Endothelial cell of umbilical vein (primary cell): ENCODE measurements around the gene PTPN3. TPM values are rescaled to one million over a fixed set of nuclear protein-coding genes. Genes with fewer than 3 reads are reported as not detected.
"Not testable (repeated sequence)": the region's sequence is repeated elsewhere in the genome, so short reads cannot be mapped to it uniquely, and the experiment has no call there.

Experiments
- BruUV-seq: library from RNA; stranded (reverse); fragments of 400-500 nt; replicated peaks from 2 replicates; lab custom pipeline; 2021; lab: Mats Ljungman, UMichigan
- CTCF ChIA-PET: fragments of 300-600, 350-600 bp; sonication (Branson Sonifier 250); formaldehyde crosslinking; loops from one replicate; lab custom pipeline; 2021; ENCODE audit warnings: antibody characterized with exemption, inconsistent platforms; lab: Charles Lee
- POLR2A ChIA-PET: fragments of 300-600, 350-600 bp; sonication (Branson Sonifier 250); formaldehyde crosslinking; loops from one replicate; lab custom pipeline; 2021; ENCODE audit warnings: antibody characterized with exemption, inconsistent platforms; lab: Charles Lee
- DNase-seq: peaks from one replicate; pipeline ENCODE4 v3.0.0-alpha.2; 2011; ENCODE audit warnings: low read depth, low spot score
- FAIRE-seq: peaks from 2 replicates; lab custom pipeline; 2011; peaks lifted over from hg19 to GRCh38; lab: Jason Lieb, UNC
- H2AFZ ChIP-seq: 2 replicates; pipeline ENCODE4 v1.6.0; 2012; ENCODE audit warnings: low read depth, low read length, control low read depth, inconsistent platforms
- H3K27ac ChIP-seq: 2 replicates; pipeline ENCODE4 v1.5.1; 2011; ENCODE audit warnings: low read depth, mild to moderate bottlenecking, control low read depth, low read length, moderate library complexity; ENCODE audit not compliant: insufficient read depth
- H3K27me3 ChIP-seq, 2 experiments: 2 replicates each; pipeline versions ENCODE4 v1.6.0 to v1.6.1; 2011; ENCODE audit warnings: low read length in 2 of 2, mixed read lengths in 1 of 2; ENCODE audit not compliant: control insufficient read depth in 2 of 2, insufficient read depth in 2 of 2
- H3K36me3 ChIP-seq, 2 experiments: 2 replicates in 1 of 2; 3 replicates in 1 of 2; pipeline ENCODE4 v1.5.1; 2011; ENCODE audit warnings: low read length in 2 of 2, mild to moderate bottlenecking in 1 of 2, moderate library complexity in 1 of 2; ENCODE audit not compliant: control insufficient read depth in 2 of 2, insufficient read depth in 2 of 2; ENCODE audit errors: extremely low read depth in 1 of 2
- H3K4me1 ChIP-seq: 3 replicates; pipeline ENCODE4 v1.5.1; 2011; ENCODE audit warnings: mild to moderate bottlenecking, low read length; ENCODE audit not compliant: control insufficient read depth, insufficient read depth; ENCODE audit errors: extremely low read depth
- H3K4me2 ChIP-seq: 2 replicates; pipeline ENCODE4 v1.6.1; 2011; ENCODE audit warnings: low read length, control low read depth, mixed read lengths; ENCODE audit not compliant: insufficient read depth
- H3K4me3 ChIP-seq, 3 experiments: fragments of 200-600 bp in 1 of 3; sonication (generic), shearing (Covaris generic) in 1 of 3; replicated peaks in 1 of 3; 2 replicates each; pipeline ENCODE4 v1.5.1; 2011 to 2016; ENCODE audit warnings: control low read depth in 3 of 3, low read length in 3 of 3, mild to moderate bottlenecking in 2 of 3, inconsistent platforms in 1 of 3, low read depth in 1 of 3, moderate library complexity in 1 of 3; ENCODE audit not compliant: insufficient read depth in 1 of 3
- H3K79me2 ChIP-seq: 2 replicates; pipeline ENCODE4 v1.6.0; 2012; ENCODE audit warnings: low read length, inconsistent platforms; ENCODE audit not compliant: control insufficient read depth, insufficient read depth
- H3K9ac ChIP-seq: replicated peaks from 2 replicates; pipeline ENCODE3; 2011; ENCODE audit warnings: low read length, control low read depth; ENCODE audit not compliant: insufficient read depth; ENCODE audit errors: extremely low read depth
- H3K9me1 ChIP-seq: replicated peaks from 3 replicates; pipeline ENCODE4 v1.6.0; 2011; ENCODE audit warnings: mild to moderate bottlenecking, low read length; ENCODE audit not compliant: control insufficient read depth, insufficient read depth; ENCODE audit errors: extremely low read depth
- H3K9me3 ChIP-seq: replicated peaks from 2 replicates; pipeline ENCODE4 v1.5.1; 2012; ENCODE audit warnings: low read length, inconsistent platforms; ENCODE audit not compliant: control insufficient read depth, insufficient read depth
- H4K20me1 ChIP-seq: replicated peaks from 2 replicates; pipeline ENCODE3; 2011; ENCODE audit warnings: mild to moderate bottlenecking, low read length; ENCODE audit not compliant: control insufficient read depth, insufficient read depth; ENCODE audit errors: extremely low read depth
- FOS ChIP-seq: IDR thresholded peaks from 2 replicates; pipeline ENCODE4 v1.6.1; 2011; ENCODE audit warnings: mild to moderate bottlenecking, low read length, moderate library complexity, borderline replicate concordance; ENCODE audit not compliant: insufficient read depth
- GATA2 ChIP-seq: IDR thresholded peaks from 2 replicates; pipeline ENCODE4 v1.7.0; 2011; ENCODE audit warnings: low read depth, mild to moderate bottlenecking, moderate library complexity, mixed read lengths, low read length; ENCODE audit not compliant: insufficient read length, insufficient read depth
- JUN ChIP-seq: IDR thresholded peaks from 2 replicates; pipeline ENCODE4 v1.6.1; 2011; ENCODE audit warnings: borderline replicate concordance, low read depth; ENCODE audit not compliant: insufficient read length, insufficient read depth
- MYC ChIP-seq: IDR thresholded peaks from one replicate; pipeline ENCODE4 v1.6.1; 2011; ENCODE audit warnings: mild to moderate bottlenecking, low read depth, low read length
- POLR2A ChIP-seq: IDR thresholded peaks from 2 replicates; pipeline ENCODE4 v1.6.1; 2012; ENCODE audit warnings: low read depth, mild to moderate bottlenecking, control low read depth, low read length
- dilution Hi-C: fragments of 300-500 bp; cut with MboI; formaldehyde crosslinking; loops from one replicate; pipeline ENCODE4 v1.15.0; 2019; ENCODE audit warnings: low sequenced_read_pairs; ENCODE audit not compliant: extremely low pct_ligation_motif_present
- intact Hi-C: fragments of 100-400 bp; cut with micrococcal nuclease; formaldehyde crosslinking; loops from one replicate; pipeline ENCODE4 v1.10.0; 2022
- polyA plus RNA-seq, 4 experiments: library from polyadenylated mRNA; depleted of rRNA in 3 of 4; stranded (reverse) in 3 of 4; unstranded in 1 of 4; fragments of >200 nt; gene quantifications; 2 replicates each; pipeline versions ENCODE4 v1.2.1 to v1.2.3, GENCODE V29; 2011 to 2012; ENCODE audit warnings: missing spikeins in 1 of 4
- total RNA-seq: library from RNA; stranded (reverse); gene quantifications from 2 replicates; pipeline ENCODE4 v1.2.3, GENCODE V29; 2021
- TF ChIP-seq, protein P1 (sequence below), 2 donors: IDR thresholded peaks; 1 replicate in 1 of 2; 2 replicates in 1 of 2; pipeline ENCODE4 v1.5.1; 2011; ENCODE audit warnings: low read length in 2 of 2, mild to moderate bottlenecking in 2 of 2, moderate library complexity in 2 of 2, control low read depth in 1 of 2, inconsistent platforms in 1 of 2, low read depth in 1 of 2; ENCODE audit not compliant: insufficient read depth in 1 of 2; ENCODE audit errors: extremely low read depth in 1 of 2
- TF ChIP-seq, protein P2 (sequence below): IDR thresholded peaks from 2 replicates; pipeline ENCODE4 v1.6.1; 2011; ENCODE audit not compliant: insufficient read depth, insufficient read length

The PTPN3 gene
- total and polyA plus RNA-seq, 2 donors (not counting 3 experiments of a cell fraction or from before 2014, with no cell fraction given): 0.01 TPM; not detected in 1

DNA sequence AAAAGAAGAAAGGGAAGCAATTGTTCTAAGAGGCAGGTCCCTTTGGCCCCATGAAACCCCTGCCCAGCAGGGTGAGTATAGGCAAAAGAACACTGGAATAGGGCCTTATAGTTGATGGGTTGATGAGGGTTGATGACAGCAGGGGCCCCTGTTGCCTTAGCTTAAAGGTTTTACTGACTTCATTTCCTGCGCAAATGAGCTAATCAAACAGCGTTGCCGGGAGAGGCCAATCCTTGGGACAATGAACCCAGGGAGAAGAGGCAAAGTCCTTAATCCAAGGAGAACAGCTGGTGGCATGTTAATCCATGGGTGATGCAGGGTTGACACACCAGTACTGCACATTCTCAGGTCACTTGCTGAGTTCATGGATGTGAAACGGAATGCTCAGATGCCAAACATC is 155.2 kb downstream of the PTPN3 start:
- H3K27ac ChIP-seq: no peak overlapping the region
- POLR2A ChIA-PET: no interaction called here
- no peak overlapping the region for H3K4me3 ChIP-seq
- no peaks in the 10 kb centered on the region for H3K36me3 ChIP-seq
- intact Hi-C loops: no loop called here
- no peaks in the 10 kb centered on the region for H3K27me3 ChIP-seq
- no TSS peak for BruUV-seq
- H3K4me2 ChIP-seq: no peak overlapping the region
- dilution Hi-C loops: no loop called here
- no peaks in the 10 kb centered on the region for H3K4me1 ChIP-seq
- FAIRE-seq (no peak), DNase-seq (no peak)
- no peaks in the 10 kb centered on the region for H3K9me3 ChIP-seq
- H3K9ac ChIP-seq: no peak overlapping the region
- no peaks in the 10 kb centered on the region for H4K20me1 ChIP-seq
- CTCF ChIA-PET: no interaction called here
- H3K9me1 ChIP-seq: no peaks in the 10 kb centered on the region
- no peak overlapping the region for H2AFZ ChIP-seq
- TF ChIP-seq JUN (no peak), POLR2A (no peak)
- no peaks in the 10 kb centered on the region for H3K79me2 ChIP-seq

DNA sequence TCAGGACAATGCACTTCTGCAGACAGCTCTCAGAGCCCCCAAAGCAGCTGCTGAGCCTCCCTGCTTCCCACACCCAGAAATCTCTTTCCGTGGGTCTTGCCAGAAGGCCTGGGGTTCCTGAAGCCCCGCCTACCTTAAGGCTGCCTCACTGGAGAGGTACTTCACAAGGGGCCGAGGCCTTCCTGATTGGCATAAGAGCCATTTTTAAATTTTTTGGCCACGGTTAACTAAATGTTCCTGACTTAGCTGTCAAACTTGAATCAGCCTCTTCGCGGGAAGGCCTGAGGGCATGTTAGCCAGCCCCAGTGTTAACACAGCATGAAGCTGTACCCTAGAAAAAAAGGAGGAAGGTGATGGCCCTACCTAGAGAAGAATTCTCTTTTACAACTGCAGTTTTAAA is 156.5 kb downstream of the PTPN3 start:
- Histone ChIP-seq H3K36me3 (no peaks in the 10 kb centered on the region), H3K27me3 (no peaks in the 10 kb centered on the region), H3K4me2 (no peak overlapping the region), H2AFZ (no peak overlapping the region), H3K79me2 (no peaks in the 10 kb centered on the region), H3K9ac (no peak overlapping the region), H3K27ac (no peak overlapping the region), H3K4me3 (no peak overlapping the region), H3K9me1 (no peaks in the 10 kb centered on the region), H3K4me1 (no peaks in the 10 kb centered on the region), H3K9me3 (no peaks in the 10 kb centered on the region), H4K20me1 (no peaks in the 10 kb centered on the region)
- FAIRE-seq: no peak
- no peak for DNase-seq
- CTCF ChIA-PET: no interaction called here
- intact Hi-C loops: no loop called here
- TF ChIP-seq, protein P1, sequence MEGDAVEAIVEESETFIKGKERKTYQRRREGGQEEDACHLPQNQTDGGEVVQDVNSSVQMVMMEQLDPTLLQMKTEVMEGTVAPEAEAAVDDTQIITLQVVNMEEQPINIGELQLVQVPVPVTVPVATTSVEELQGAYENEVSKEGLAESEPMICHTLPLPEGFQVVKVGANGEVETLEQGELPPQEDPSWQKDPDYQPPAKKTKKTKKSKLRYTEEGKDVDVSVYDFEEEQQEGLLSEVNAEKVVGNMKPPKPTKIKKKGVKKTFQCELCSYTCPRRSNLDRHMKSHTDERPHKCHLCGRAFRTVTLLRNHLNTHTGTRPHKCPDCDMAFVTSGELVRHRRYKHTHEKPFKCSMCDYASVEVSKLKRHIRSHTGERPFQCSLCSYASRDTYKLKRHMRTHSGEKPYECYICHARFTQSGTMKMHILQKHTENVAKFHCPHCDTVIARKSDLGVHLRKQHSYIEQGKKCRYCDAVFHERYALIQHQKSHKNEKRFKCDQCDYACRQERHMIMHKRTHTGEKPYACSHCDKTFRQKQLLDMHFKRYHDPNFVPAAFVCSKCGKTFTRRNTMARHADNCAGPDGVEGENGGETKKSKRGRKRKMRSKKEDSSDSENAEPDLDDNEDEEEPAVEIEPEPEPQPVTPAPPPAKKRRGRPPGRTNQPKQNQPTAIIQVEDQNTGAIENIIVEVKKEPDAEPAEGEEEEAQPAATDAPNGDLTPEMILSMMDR (IDR thresholded peaks at IDR 0.05; ENCODE audit: extremely low read depth in 1 of 2, insufficient read depth in 1 of 2, low read depth in 1 of 2, low read length in 2 of 2): no peak
- TF ChIP-seq FOS: no peak
- no peak for TF ChIP-seq MYC
- TF ChIP-seq GATA2: no peak
- TF ChIP-seq, protein P2, sequence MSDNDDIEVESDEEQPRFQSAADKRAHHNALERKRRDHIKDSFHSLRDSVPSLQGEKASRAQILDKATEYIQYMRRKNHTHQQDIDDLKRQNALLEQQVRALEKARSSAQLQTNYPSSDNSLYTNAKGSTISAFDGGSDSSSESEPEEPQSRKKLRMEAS: no peak
- no peak for TF ChIP-seq JUN
- BruUV-seq: no TSS peak
- dilution Hi-C loops: no loop called here
- POLR2A ChIA-PET: no interaction called here

GRCh38 chr9:109340979-109341378 is 157.1 kb downstream of the PTPN3 start:
- CTCF ChIA-PET, H3K4me3 ChIP-seq, H3K27me3 ChIP-seq, BruUV-seq, H2AFZ ChIP-seq, H3K27ac ChIP-seq, intact Hi-C loops, DNase-seq, FAIRE-seq, H3K4me2 ChIP-seq, H3K9me3 ChIP-seq, H3K79me2 ChIP-seq, H3K9me1 ChIP-seq, H4K20me1 ChIP-seq, dilution Hi-C loops, H3K36me3 ChIP-seq, H3K9ac ChIP-seq, H3K4me1 ChIP-seq: not testable (repeated sequence)
- POLR2A ChIA-PET: interaction anchor here (0.7 kb wide), 1 partner anchor 9 kb away, joined by 10 read pairs; no protein-coding TSS in a partner anchor
